Measurements from ENCODE around the gene TNNT3. TPM values are rescaled to one million over a fixed set of nuclear protein-coding genes. Genes with fewer than 3 reads are reported as not detected.
A peak's percentile ranks its signal among the peaks of the same experiment; 100 is the strongest.

Gene TNNT3
- total RNA-seq, 1 experiment from 2014 or later, result 0.88 TPM

DNA sequence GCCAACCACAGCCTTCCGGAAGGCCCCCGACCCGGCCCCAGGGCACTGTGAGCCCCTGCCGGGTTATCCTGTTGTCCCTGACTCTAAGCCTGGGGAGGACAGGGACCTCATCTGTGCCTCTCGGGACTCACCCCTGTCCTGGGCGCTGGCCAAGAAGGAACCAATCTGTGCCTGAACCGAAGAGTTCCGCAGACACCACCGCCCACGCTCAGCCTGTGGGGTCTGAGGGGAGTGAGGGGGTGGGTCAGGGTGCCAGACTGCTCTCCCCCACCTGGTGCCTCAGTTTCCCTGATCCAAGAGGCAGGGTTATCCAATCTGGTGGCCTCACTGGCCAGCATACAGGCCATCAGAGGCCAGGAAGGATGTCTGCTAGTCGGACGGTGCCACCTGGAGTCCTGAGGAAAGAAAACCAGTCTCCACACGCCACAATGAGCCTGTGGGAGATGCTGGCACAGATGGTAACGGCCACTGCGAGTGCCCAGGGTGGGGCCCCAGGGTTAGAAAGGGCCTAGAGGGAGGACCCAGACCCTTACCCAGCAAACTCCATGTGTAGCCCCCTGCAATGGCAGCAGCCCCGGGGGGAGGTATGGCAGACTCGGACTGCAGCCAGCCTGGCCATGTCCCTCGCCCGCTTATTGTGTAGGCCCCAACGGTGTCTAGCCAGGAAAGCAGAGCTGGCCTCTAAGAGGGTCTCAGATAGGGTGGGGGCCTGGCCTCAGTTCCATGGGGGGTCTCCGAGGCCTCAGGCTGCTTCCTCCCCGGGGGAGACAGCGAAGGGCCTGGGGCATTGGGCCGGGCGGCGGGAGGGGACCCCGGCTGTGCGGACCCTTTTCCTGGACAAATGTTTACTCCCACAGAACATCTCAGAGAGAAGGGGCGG lies 827 bp upstream of the TNNT3 start:
- DNase-seq, result no peak
- Histone ChIP-seq H3K9me3 (0 out of 2 replicates have a peak, but pooled peaks cover 5% of the 10 kb centered on the region), H3K4me1 (no peaks in the 10 kb centered on the region), H3K36me3 (ENCODE audit: control insufficient read depth, insufficient read depth, low read length) (no peaks in the 10 kb centered on the region), H3K4me3 (ENCODE audit: low read depth, low read length) (no peak overlapping the region), H3K27me3 (replicated peaks; ENCODE audit: control insufficient read depth, insufficient read depth, low read length) (no peaks in the 10 kb centered on the region)
- intact Hi-C loops (cut with micrococcal nuclease; ENCODE audit: unreplicated experiment), result loop anchor here (2.0 kb wide), 1 partner anchor 266 kb away; no protein-coding TSS in a partner anchor
- Mint-ChIP-seq H3K27me3 (ENCODE audit: insufficient read depth, unreplicated experiment) (no peaks in the 10 kb centered on the region), H3K9me3 (ENCODE audit: unreplicated experiment) (peaks cover 12% of the 10 kb centered on the region), H3K27ac (ENCODE audit: unreplicated experiment) (no peak overlapping the region), H3K36me3 (ENCODE audit: insufficient read depth, unreplicated experiment) (peaks cover 13% of the 10 kb centered on the region), H3K4me3 (ENCODE audit: unreplicated experiment) (no peak overlapping the region), H3K4me1 (ENCODE audit: low read depth, unreplicated experiment) (no peaks in the 10 kb centered on the region)
- no TSS peak for BruUV-seq (replicated peaks)
- ChIA-PET CTCF (interaction anchor here (0.6 to 1.0 kb wide), 4 partner anchors 86 to 266 kb away, joined by 3 to 4 read pairs (median 4); no protein-coding TSS in a partner anchor), POLR2A (no interaction called here)
- TF ChIP-seq, protein P1, sequence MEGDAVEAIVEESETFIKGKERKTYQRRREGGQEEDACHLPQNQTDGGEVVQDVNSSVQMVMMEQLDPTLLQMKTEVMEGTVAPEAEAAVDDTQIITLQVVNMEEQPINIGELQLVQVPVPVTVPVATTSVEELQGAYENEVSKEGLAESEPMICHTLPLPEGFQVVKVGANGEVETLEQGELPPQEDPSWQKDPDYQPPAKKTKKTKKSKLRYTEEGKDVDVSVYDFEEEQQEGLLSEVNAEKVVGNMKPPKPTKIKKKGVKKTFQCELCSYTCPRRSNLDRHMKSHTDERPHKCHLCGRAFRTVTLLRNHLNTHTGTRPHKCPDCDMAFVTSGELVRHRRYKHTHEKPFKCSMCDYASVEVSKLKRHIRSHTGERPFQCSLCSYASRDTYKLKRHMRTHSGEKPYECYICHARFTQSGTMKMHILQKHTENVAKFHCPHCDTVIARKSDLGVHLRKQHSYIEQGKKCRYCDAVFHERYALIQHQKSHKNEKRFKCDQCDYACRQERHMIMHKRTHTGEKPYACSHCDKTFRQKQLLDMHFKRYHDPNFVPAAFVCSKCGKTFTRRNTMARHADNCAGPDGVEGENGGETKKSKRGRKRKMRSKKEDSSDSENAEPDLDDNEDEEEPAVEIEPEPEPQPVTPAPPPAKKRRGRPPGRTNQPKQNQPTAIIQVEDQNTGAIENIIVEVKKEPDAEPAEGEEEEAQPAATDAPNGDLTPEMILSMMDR (IDR thresholded peaks at IDR 0.05; ENCODE audit: insufficient read depth in 1 of 2, low read depth in 1 of 2, low read length in 1 of 2, severe bottlenecking in 1 of 2, unreplicated experiment in 1 of 2), result peak; percentile 8 to 32

DNA sequence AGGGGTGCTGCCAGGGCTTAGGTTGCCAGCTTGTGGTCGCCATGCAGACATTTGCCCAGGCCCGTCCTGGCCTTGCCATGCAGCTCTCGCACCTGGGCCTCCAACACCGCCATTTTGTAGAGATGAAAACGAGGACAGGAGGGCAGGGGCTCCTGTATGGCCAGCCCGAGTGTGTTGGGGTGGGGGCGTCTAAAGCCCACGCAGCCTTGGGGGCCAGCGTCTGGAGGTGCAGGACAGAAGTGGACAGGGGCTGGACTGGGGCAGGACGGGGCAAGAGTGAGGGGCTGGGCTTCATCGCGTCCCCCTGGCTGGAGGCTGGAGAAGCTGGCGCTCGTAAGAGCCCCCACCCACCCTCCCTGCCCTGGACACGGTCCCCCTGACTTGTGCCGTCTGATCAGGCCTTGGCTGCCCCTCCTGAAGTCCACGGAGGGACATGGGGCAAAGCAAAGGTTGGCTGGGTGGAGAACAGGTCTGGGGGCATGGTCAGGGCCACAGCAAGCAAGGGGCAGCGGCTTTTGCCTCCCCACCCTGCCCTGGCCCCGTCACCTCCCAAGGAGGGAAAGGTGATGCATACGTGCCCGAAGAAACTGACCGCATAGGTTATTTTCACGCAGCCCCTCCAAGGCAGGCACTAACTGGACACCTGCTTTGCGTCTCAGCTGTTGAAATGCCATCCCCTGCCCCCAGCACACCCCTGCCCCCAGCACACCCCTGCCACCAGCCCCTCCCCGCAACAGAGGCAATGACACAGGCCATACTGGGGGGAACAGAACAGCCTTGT lies 815 bp downstream of the TNNT3 start:
- Histone ChIP-seq H3K4me1 (no peaks in the 10 kb centered on the region), H3K27me3 (replicated peaks; ENCODE audit: control insufficient read depth, insufficient read depth, low read length) (no peaks in the 10 kb centered on the region), H3K9me3 (no peaks in the 10 kb centered on the region), H3K4me3 (ENCODE audit: low read depth, low read length) (no peak overlapping the region), H3K36me3 (ENCODE audit: control insufficient read depth, insufficient read depth, low read length) (no peaks in the 10 kb centered on the region)
- BruUV-seq (replicated peaks), result no TSS peak
- Mint-ChIP-seq H3K27me3 (ENCODE audit: insufficient read depth, unreplicated experiment) (no peaks in the 10 kb centered on the region), H3K9me3 (ENCODE audit: unreplicated experiment) (peaks cover 2% of the 10 kb centered on the region), H3K27ac (ENCODE audit: unreplicated experiment) (no peak overlapping the region), H3K4me1 (ENCODE audit: low read depth, unreplicated experiment) (no peaks in the 10 kb centered on the region), H3K4me3 (ENCODE audit: unreplicated experiment) (no peak overlapping the region), H3K36me3 (ENCODE audit: insufficient read depth, unreplicated experiment) (no peaks in the 10 kb centered on the region)
- DNase-seq, result peak in 1 of 2 experiments; percentile 26
- ChIA-PET CTCF (interaction anchor here (0.6 to 2.3 kb wide), 6 partner anchors 38 to 268 kb away, joined by 3 to 16 read pairs (median 4); no protein-coding TSS in a partner anchor), POLR2A (no interaction called here)
- intact Hi-C loops (cut with micrococcal nuclease; ENCODE audit: unreplicated experiment), result no loop called here
- TF ChIP-seq, protein P1 (IDR thresholded peaks at IDR 0.05; ENCODE audit: insufficient read depth in 1 of 2, low read depth in 1 of 2, low read length in 1 of 2, severe bottlenecking in 1 of 2, unreplicated experiment in 1 of 2), result no peak

DNA sequence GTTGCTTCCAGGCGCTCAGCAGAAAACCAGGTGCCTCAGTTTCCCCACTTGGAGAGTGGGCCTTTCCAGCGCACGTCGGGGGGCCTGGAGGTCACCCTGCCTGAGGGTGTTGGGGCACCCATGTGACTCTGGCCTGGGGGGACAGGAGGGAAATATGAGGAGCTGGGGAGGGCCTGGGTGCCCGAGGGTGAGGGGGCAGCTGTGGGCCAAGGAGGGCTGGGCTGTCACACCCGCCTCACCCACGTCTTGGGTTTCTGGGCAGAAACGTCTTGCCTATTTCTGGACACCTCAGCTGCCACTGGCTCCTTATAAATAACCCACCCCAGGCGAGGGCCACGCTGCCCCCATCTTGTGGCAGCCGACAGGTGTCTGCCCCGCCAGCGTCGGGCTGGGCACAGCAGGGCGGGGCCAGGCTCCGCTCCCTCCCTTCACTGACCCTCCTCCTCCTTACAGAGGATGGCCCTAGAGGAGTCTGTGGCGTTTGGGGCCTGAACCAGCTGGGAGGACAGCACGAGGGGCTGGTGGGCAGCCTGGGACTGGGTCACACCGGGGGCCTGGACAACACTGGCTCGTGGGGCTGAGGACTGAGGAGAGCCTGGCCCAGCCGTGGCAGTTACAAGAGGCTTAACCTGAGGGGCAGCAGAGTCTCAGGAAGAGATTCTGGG lies 1.5 kb downstream of the TNNT3 start:
- TF ChIP-seq, protein P1 (IDR thresholded peaks at IDR 0.05; ENCODE audit: insufficient read depth in 1 of 2, low read depth in 1 of 2, low read length in 1 of 2, severe bottlenecking in 1 of 2, unreplicated experiment in 1 of 2), result no peak
- no TSS peak for BruUV-seq (replicated peaks)
- no peaks in the 10 kb centered on the region for H3K9me3 Mint-ChIP-seq (ENCODE audit: unreplicated experiment)
- no peaks in the 10 kb centered on the region for H3K4me1 Mint-ChIP-seq (ENCODE audit: low read depth, unreplicated experiment)
- no peak overlapping the region for H3K4me3 ChIP-seq (ENCODE audit: low read depth, low read length)
- ChIA-PET POLR2A (no interaction called here), CTCF (interaction anchor here (1.2 to 2.3 kb wide), 3 partner anchors 39 to 281 kb away, joined by 3 to 16 read pairs (median 6); no protein-coding TSS in a partner anchor)
- H3K27me3 ChIP-seq (replicated peaks; ENCODE audit: control insufficient read depth, insufficient read depth, low read length), result no peaks in the 10 kb centered on the region
- H3K27ac Mint-ChIP-seq (ENCODE audit: unreplicated experiment), result no peak overlapping the region
- H3K4me3 Mint-ChIP-seq (ENCODE audit: unreplicated experiment), result no peak overlapping the region
- no peaks in the 10 kb centered on the region for H3K27me3 Mint-ChIP-seq (ENCODE audit: insufficient read depth, unreplicated experiment)
- H3K4me1 ChIP-seq, result no peaks in the 10 kb centered on the region
- no peaks in the 10 kb centered on the region for H3K9me3 ChIP-seq
- no peaks in the 10 kb centered on the region for H3K36me3 Mint-ChIP-seq (ENCODE audit: insufficient read depth, unreplicated experiment)
- no peaks in the 10 kb centered on the region for H3K36me3 ChIP-seq (ENCODE audit: control insufficient read depth, insufficient read depth, low read length)
- no peak for DNase-seq
- intact Hi-C loops (cut with micrococcal nuclease; ENCODE audit: unreplicated experiment), result no loop called here

Measured in Caco-2 (cell line).